HG02798 (cell line): ENCODE data around the gene SUPT3H.

Experiments used
- ATAC-seq: cut with Tn5 transposase; IDR thresholded peaks from one replicate; pipeline ENCODE4 v1.9.1; 2021; ENCODE audit warnings: mild to moderate bottlenecking; ENCODE audit not compliant: unreplicated experiment, poor library complexity

Gene SUPT3H

DNA sequence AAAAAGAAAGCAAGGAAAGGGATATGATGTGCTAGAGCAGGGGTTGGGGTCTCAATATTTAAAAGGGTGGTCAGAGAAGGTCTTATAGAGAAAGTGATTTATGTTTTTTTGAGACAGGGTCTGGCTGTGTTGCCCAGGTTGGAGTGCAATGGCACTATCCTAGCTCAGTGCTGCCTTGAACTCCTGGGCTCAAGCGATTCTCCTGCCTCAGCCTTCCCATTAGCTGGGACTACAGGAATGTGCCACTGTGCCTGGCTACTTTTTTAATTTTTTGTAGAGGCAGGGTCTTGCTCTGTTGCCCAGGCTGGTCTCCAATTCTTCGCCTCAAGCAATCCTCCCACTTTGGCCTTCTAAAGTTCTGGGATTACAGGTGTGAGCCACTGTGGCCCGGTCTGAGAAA lies 557.0 kb downstream of the SUPT3H start:
- no peak for ATAC-seq

DNA sequence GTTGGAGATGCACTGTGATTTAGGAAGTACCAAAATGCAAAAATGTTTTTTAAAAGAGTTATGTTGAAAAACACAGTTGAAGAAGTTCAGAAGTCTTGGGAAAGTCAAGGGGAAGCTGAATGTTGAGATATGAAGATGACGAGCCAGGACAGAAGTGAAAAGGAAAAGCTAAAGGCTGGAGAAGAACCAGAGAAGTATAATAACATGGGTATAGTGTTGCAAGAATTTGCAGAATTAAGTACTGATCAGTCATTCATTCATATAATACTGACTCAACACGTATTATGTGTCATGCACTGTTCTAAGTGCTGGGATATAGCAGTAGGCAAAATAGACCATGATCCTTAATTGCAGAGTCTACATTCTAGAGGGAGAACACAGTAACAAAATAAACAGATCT lies 557.4 kb downstream of the SUPT3H start:
- no peak for ATAC-seq

DNA sequence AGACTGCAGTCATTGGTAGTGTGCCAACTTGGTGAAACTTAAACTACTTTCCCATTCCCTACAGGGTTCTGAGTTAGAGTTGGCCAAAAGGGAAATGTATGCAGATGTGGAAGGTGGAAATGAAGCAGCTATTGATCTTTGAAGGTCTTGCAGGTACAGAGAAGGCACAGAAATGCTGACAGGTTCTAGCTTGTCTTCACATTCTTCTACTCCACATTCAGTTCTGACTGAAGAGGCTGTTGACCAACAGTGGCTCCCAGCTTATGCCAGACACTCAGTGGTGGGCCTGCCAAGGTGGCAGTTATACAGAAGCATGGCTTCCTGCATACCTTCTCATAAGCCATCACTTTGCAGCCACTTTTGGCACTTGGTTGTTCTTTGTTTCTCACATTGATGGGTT lies 566.3 kb downstream of the SUPT3H start:
- ATAC-seq: no peak

DNA sequence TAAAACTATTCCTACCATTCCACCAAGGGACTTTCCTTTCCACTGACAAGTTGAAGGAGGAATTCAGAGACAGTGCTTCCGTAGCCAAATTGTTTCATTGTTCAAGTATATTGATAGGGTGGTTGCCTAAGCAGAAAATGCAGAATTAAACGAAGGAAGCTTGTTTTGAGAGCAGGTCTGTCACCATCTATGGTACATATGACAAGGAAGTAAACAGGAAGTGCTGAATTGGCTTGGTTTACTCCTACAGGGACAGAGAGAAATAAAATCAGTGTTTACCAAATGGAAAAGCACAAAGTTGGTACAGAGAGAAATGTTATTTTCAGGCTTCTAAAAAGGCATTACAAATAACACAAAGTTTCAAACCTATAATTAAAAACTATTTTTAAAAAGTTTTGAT lies 568.5 kb downstream of the SUPT3H start:
- no peak for ATAC-seq

DNA sequence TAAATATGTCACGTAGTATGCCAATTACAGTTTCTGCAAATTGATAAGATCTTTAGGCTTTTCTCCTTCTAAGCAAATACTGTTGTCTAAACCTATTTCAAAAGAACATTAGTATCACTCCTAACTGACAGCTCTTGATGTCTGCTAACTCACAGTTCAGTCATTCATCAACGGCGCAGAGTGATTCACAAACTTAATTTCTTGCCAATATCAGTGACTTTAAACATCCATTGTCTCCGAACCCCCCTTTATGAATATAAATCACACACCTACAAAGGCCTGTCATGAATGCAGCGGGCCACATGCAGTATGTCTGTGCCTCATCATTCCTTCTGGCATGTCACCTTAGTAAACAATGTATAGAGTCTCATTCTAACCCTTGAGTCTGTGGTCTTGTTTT lies 569.6 kb downstream of the SUPT3H start:
- no peak for ATAC-seq

DNA sequence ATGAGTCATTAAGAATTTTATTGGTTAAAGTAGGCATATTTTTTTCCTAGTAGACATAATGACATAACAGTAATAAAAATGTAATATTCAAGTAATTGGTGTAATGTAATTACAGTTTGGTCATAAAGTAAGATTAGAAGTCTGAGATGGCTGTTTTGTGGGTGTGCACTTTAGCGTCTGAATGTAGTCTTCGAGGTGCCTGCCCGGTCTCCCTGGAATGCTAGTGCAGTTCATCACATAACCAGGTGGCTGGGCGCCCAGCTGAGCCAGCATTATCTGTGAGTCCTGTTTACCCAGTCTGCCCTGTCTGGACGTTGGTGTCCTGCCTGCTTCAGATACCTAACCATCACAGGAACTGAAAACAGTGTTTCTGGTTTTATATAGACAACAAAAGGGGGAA lies 571.1 kb downstream of the SUPT3H start:
- no peak for ATAC-seq

DNA sequence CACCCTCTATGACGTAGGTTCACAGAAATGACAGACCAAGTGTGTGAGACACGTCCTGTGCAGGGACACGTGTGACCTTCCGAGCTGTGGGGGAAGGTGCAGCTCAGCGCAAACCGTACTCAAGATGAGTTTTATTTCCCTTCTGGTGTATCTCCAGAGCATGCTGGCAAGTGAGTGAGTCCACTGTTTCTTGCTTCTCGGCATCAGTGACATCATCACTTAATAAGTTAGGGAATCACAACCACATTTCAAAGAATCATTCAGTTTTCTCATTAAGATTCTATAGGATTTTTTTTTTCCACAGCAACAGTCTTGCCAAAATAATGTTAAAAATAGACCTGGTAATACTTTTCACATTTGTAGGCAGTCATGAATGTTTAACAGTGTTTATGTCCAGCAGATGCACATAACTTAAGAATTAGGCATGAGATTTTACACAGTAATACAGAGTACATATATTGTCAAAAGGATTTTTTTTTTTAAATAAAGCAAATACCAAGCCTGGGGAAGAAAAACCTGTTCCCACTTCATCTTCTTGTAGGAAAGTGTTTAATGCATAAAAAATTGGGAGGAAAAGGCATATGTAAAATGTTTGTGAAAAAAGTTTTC lies 572.4 kb downstream of the SUPT3H start:
- no peak for ATAC-seq

DNA sequence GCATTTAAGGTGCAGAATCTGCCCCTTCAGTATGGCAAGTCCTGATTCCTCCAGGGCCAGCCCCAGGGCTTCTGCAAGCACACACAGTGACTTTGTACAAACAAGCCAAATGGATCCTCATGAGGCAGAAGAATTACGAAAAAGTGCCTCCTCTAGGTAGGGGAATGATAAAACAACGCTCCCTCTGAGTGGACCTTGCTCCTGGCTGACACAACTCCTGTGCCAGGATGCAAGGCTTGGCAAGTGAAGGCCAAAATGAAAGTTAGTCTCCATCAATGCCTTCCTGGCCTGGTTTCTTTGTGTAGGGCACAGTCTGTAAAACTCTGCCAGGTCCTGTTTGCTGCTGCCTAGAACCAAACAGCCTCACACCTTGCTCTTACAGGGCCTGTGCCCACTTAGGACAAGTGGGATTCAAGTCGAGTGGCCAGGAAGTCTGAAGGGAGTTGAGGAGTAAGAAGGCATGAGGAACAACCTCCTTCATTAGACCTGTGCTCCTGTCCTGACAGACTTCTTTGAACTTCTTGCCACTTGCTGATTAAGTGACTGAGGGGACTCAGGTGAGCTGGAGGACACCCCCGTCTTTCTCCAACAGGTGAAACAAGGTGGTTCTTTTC lies 573.1 kb downstream of the SUPT3H start:
- no peak for ATAC-seq

DNA sequence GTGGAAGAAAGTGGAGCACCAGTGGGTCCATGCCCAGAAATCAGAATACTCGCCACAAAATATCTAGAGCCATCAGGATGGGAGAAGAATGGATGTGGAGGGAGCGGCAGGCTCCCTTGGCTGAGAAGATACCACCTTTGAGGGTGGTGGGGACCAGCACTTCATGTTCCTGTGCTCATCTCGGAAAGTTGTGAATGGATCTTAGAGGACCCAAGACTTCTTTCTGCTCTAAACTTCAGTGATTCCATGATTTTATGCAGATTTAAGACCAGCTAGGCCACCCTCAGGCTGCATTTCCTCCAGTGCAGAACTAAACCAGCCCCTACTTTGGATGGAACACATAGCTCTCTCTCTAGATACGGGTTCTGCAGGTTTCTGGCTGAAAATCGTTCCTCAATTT lies 573.7 kb downstream of the SUPT3H start:
- ATAC-seq: no peak

DNA sequence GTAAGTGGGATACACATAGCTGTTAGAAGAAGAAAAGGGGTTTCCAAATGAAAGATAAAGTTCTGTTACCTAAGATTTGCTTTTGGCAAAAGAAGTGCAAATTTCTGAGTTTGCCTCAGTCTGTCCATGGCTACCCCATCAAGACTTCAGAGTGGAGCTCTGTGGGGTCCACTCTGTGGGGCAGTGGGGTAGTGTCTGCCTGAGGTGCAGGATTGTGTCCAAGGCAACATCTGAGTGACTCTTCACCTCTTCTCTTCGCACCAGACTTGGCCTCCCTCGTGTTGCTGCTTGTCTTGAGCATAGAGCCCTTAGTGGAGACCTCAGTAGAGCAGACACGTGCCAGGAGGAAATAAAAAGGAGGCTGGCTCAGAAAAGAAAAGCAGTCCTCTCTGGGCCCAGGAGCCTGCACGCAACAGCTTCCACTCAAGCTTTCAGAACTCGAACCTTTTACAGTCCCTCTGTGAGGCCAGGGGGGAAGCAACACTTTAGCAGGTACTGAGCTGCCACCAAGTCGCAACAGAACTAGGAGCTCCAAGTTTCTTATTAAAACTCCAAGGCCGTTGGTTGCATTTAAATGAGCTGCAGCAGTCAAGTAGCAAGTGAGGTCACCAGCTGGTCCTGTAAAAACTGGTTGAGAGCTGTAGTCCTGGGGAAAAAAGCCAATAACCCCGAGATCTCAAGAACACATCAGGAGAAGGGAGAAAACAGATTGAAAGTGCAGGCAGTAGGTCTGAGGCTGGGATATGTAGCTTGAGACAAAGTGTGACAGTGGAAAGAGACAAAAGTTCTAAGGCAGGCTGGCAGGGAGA lies 576.7 kb downstream of the SUPT3H start:
- no peak for ATAC-seq

DNA sequence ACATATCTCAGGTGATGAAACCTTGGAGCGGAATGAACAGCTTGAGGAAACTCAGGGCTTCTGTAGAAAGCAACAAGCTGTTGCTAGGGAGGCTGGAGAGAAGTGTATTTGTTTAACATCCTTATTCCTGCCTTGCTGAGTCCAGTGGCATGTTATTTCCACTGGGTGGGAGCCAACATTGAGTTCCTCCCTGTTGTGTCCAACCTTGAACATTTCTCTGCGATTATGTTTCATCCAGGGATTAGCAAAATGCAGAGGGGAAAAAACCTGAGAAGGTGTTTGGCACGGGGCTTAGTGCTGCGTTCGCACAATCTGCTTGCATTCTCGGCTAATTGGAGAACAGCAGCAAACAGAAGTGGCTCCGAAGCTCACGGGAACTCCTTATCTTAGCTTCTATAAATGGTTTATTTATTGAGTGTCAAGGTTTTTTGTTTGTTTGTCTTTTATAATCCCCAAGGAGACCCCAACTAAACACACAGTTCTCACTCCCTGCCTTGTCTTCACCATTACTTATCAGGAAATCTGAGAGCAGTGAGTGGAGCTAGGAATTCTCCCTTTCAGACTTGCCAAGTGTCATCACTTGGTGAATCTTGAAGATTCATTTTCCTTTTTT lies 577.5 kb downstream of the SUPT3H start:
- ATAC-seq: no peak

DNA sequence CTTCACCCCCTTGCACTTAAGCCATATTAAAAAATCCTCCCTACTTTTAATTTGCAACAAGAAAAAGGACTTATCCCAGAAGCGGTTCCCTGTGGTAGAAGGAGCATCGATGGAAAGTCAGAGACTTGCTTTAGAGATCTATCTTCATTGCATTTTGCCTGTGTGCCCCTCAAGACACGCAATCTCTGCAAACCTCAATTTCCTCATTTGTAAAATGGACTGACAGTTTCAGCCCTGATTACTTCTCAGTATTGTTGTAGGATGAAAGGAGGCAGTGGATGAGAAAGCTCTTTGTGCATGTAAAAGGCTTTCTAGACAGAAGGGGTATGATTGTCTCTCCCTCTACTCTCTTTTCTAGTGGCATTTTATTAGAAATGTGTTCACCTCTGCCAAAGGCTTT lies 580.0 kb downstream of the SUPT3H start:
- no peak for ATAC-seq

DNA sequence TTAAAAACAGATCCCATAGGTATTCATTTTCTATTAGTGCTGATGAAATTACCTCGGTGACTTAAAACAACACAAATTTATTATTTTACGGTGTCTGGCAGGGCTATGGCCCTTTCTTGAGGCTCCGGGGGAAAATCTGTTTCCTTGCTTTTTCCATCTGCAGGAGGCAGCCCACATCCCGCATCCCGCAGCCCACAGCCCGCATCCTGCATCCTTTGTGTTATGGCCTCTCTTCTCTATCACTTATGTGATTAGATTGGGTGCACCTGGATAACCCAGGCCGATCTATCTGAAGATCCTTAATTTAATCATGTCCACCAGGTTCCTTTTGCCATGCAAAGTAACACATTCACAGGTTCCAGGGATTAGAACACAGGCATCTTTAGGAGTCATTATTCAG lies 582.4 kb downstream of the SUPT3H start:
- ATAC-seq: no peak

DNA sequence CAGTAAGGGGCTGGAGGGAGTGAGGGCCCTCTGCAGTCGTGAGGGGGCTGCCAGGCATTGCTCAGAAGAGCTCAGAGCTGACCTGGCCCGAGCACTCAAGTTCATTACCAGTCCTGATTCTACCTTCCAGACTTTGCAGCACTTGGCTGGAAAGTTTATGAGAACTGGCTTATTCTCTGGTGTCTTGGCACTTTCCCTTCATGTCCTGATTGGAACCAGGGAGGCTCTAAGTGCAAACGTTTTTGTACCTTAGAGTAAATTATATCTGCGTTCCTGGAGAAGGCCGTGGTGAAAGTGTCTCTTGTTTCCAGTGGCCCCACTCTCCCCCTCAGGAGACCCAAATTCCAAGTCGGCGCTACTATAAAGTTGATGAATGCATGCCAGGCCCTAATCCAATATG lies 587.9 kb downstream of the SUPT3H start:
- no peak for ATAC-seq

DNA sequence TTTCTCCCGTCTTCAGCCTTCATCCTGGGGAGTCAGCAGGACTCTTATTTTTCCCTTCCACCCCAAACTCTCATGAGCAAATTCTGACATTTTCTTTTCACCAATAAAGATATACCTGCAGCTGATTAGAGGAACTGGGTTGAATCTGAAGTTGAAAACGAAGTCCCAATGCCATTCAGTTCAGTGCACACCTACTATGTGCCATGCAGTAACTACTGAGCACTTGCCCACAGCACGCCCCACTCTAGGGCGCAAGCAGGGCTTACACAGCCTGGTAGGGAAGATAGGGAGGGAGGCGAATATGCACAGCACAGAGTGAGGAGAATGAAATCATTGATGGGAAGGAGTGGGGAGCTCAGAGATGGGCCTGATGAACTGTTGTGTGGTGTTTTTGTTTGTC lies 588.7 kb downstream of the SUPT3H start:
- no peak for ATAC-seq

DNA sequence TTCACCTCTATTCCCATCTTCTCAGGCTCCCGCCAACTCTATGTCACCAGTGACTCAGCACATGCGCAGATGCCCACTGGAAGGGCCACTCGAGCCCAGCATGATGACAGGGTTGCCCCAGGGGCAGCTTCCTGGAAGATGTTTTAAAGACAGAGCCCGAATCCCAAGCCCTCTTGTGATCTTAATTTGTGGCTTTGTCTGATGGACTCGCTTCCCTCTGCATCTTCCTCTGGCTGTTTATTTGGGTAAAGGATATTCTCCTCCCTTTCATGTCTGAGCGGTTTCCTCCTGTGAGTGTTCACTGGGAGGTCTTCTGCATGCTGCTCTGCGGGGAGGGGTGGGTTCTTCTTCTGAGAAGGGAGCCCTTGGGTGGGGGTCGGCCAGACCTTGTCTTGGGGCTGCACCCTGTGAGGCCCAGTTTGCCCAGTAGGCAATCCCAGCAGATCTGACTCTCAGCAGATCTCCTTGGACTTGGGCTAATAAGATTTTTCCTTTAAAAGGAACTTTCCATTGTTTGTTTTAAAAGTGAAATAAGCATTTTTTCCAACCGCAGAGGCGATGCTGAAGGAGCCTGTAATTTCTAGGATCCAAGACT lies 589.2 kb downstream of the SUPT3H start:
- no peak for ATAC-seq

DNA sequence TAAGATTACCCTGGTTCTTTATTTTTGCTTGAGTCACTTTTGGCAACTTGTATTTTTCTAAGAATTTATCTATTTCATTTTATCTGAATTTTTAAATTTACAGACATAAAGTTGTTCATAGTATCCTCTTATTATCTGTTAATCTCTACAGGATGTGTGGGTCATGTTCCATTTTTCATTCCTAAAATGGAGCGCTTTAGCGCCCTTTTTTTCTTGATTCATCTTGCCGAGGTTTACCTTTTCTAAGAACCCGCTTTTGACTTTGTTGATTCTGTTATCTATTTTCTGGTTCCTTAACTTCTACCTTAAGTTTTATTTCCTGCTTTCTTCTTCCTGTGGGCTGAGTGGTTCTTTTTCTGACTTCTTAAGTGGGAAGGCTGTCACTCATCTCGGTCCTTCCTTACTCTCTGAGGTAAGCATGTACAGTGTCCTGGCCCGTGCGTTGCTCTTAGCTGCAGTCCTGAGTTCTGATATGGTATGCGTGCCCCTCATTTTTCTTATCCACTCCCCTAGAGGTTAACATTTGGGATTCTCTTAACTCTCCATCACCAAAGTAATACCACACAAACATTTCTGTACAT lies 590.4 kb downstream of the SUPT3H start:
- no peak for ATAC-seq

DNA sequence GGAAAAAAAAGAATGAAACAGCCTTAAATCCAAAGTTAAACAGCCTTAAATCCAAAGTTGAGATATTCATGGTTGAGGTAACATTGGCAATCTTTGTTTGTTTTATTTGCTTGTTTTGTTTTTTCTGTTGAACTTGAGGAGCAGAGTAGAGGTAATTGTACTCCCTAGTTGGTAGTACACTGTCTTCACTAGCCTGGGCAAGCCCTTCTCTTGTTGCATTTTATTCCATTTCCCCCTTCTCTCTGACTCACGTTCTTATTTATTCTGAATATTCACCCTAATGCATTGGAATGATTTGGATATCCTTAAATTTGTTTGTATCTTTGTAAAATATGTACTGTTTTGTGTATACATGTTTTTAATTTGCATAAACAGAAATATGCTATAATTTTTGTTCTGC lies 592.6 kb downstream of the SUPT3H start:
- ATAC-seq: no peak

DNA sequence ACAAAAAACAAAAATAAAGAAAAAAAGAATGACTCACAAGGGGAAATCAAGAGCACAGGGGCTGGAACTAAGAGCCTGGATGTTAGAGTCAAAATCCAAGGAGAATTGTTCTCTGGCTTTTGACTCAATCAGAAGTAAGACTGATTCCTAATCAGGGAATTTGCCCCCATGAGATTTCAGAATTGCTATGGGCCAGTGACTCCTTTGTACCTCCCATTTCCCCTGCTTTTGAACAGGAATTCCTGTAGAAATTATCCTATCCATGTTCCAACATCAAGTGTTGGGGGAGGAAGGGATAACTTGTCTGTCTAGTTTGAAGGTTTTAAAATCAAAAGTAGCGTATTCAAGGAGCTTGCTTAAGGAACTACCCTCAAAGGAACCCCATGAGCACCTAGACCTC lies 593.5 kb downstream of the SUPT3H start:
- ATAC-seq: no peak

DNA sequence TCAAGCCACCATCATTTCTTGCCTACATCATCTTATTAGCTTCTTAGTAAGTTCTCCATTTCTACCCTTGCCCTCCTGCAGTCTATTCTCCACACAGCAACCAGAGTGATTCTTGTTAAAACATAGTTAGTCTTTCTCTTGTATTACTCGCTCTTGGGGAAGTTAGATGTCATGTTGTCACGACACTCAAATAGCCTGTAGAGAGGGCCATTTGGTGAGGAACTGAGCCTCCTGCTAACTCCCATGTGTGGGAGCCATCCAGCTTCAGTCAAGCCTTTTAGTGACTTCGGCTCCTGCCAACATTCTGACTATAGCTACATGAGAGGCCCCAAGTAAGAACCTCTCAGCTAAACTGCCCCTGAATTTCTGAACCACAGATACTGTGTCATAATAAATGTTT lies 594.8 kb downstream of the SUPT3H start:
- no peak for ATAC-seq
